ENCODE results near the gene MPND.
A peak's percentile ranks its signal among the peaks of the same experiment; 100 is the strongest.

MPND gene

DNA sequence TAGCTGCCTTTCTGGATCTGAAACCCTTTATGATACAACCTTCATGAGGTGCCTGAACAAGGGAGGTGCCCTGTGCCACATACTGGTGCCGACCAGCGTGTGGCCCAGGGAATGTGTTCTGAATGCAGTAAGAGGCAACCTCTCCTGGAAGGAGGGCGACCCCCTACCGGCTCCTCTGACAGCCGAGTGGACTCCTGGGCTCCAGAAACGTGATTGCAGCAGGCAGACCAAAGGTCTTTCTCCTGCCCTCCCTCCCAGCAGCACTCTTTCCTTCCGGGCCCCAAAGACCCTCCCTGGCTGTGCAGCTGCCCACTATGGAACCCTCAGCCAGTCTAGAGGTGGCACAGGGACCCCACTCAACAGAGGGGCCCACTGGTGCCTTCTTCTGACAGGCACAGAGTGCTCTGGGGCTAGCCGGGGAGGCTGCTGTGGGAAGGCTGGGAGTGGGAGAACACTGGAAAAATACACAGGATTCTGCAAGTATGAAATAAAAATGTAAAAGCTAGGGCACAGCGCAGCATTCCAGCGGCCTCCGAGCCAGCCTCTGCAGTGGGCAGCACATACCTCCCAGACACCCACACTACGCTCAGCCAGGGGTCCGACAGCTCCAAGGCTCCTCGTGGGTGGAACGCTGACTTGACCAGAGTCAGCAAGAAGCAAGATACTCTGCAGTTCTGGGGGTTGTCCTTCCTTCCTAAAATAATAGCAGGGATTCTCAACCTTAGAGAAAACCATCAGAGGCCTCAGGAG lies 42.1 kb downstream of the MPND start:
- no peak for DNase-seq

DNA sequence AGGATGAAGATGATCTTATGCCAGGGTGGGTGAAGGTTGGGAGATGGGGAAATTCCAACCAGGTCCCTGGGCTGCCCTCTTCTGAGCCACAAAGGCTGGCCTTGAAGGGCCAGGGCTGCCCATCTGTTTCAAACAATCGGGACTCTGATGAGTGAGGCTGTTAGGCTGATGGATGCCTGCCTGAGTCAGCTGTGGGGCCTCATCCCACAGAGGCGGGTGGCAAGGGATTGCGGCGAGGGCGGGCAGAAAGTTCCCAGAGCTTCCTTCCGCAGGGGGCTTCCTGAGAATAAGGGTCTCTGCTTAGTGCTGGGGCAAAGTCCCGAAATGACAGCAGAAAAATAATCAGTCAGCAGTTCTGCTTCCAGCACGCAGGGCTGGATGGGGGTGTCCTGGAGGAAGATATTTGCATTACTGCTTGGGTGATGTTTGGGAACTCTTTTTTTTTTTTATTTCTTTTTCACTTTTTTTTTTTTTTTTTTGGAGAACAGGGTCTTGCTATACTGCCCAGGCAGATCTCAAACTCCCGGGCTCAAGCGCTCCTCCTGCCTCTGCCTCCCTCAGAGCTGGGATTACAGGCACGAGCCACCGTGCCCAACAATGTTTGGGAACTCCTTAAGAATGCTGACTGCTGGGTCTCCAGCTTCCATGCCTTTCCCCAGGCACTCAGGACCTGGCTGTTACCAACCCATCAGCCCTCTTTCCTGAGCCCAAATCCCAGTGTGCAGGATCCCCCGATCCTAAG lies 42.9 kb downstream of the MPND start:
- no peak for DNase-seq

GRCh38 chr19:4388337-4389063 lies 45.1 kb downstream of the MPND start:
- no peak for DNase-seq

- DNase-seq = no peak
Measured at GRCh38 chr19:4389064-4389375, 45.7 kb downstream of the MPND start.

GRCh38 chr19:4389511-4390016 lies 46.2 kb downstream of the MPND start:
- no peak for DNase-seq

DNA sequence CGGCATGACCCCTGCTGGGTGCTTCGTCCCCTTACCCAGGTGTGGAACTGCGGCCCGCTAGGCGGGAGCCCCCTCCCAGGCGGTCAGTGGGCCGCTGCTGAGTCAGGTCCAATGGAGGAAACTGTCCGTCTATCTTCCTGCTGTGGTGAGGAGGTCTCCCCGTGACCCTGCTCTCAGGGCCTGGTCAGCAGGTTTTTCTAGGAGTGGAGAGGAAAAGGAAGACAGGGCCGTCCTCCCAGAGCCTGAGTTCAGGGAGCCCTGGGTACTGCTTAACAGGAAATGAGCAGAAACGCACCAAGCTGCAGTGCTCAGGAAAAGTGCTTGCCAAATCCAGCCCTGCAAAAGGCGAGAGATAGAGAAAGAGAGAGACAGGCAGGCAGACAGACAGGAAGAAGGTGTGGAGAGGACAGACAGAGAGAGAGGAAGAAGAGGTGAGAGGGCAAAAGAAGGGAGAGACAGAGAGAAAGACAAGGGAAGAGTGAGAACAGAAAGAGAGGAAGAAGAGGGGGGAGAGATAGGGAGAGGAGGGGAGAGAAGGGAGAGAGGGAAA lies 46.7 kb downstream of the MPND start:
- no peak for DNase-seq

DNA sequence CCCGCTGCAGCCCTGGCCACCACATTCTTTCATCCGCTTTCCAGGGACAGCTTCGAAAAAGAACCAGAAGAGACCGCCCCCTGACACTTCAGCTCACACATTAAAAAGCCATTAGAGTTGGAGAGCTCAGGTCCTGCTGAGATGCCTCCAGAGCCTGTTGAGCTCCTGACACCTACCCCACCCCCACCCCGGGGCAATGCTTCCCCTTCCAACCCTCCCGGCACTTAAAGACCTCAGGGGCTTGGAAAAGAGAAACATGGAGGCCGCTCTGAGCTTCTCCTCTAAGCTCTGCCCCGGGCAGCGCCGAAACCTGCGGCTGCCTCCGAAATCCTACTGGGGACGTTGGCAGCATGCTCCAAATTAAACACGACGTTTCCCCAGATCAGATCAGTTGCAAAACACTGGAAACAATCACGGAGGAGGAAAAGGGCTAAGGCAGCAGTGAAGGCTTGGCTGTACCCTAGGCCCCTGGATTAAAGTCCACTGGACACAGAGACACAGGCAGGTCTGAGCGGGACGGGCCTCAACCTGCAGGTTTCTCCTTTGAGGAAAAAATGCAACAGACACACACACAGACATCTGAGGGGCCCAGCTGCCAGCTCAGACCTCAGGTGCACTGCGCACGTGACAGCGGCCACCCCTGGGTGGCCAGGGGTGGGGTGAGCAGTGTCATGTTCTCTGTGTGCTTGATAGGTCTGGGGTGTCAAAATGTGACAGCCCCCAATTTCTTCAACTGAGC lies 47.4 kb downstream of the MPND start:
- no peak for DNase-seq

- no peak for DNase-seq
Measured at GRCh38 chr19:4391306-4391693, 47.9 kb downstream of the MPND start.

DNA sequence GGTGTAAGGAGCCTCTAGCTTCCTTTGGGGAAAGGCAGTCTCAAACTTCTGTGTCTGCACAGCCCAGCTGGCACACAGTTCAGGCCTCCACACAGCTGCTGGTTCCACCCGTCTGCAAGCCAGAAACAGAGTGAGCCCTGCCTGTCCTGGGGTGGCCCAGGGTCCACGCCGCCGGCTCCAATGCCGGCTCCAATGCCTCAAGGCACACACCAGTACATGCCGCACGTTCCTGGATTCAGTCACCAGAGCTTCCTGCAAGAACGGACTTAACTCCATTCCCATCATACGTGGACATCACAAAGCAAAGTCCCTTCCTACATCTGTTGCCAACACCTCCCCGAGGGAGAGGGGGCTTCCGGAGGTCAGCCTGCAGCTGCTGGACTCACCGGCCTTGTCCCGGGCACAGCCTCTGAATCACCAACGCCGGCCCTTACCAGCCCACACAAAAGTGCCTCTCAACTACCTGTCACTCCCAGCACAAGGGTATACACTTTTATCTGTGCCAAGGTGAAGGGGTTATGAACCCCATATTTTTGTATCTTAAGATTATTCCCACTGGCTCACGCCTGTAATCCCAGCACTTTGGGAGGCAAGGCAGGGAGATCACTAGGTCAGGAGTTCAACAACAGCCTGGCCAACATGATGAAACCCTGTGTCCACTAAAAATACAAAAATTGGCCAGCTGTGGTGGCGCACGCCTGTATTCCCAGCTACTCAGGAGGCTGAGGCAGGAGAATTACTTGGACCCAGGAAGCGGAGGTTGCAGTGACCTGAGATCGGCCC lies 48.5 kb downstream of the MPND start:
- DNase-seq = no peak

DNA sequence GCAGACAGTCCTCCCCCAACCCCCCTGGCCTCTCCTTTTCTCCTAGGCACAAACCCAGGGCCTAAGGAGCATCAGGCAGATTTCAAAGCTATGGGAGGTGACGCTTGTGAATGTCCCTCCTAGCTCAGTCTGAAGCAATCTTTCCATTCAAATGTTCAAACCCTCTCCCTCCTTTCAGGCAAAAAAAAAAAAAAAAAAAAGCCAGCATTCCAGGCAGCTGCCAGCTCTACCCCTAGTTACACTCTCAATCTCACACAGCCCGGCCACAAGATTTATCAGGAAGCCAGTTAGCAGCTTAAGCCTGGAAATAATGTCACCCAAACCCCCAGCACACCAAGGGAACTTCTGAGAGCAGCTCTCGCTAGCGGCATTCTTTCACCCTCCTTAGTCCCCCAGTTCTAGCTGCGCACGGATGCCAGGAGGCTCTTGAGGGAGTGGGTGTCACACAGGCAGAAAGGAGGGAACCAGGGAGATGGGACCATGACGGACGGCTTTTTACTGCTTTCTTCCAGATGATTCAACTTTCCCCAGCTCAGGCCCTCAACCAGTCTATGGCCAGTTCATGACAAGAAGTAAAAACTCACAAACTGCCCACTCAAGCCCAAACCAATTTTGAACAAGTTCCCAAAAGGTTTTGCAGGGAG lies 50.7 kb downstream of the MPND start:
- DNase-seq = no peak

DNA sequence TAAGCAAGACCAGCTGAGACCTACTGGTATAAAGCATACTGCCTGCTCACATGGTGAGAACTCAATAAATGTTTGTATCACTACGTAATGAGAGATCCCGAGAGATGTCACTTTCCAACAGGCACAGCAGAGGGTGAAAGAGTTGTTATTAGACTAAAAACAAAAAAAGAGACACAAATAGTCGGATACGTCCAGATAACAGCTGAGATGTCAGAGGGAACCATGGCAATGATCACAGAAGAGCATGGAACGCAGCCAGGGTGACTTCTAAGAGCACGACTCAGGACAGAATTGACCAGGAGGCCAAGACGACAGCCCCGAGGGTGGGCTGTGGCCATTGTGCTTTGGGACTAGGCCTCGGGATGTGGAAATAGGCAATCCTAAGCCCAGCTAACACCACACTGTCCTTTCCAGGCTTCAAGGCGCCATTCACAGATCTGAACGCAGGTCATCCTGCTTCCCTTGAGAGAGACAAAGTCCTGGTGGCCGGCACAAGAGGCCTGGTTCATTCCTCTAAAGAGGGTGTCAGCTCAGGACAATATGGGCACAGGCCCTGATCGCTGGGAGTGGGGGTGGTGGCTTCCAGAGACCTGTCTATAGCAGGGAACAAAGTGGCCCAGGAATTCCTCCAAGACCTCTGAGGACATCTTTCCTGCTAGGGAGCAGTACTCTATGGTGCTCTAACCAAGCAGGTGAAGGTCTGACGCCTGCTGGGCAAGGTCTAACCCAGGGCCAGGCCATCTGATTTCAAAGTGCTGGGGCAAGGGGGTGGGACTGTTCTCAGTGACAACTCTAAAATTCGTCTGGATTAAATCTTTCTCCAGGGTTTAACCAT lies 53.8 kb downstream of the MPND start:
- no peak for DNase-seq

DNA sequence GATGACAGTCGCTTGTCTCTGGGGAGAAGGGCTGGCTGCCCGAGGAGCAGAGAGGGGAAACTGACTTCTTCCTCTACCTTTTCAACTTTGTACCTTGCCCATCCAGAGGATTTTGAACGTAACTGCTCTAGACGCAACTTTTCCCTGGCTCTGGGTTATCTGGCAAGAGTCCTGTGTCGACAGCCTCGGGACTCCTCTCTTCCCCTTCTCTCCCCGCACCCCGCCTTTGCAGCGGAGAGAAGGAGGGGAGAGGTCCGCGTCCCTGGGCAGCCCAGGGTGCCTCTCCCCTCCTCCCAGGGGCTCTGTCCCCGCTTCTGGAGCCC lies 56.4 kb downstream of the MPND start:
- DNase-seq = peak; percentile 20

GRCh38 chr19:4400135-4400936 lies 57.0 kb downstream of the MPND start, which contains the start of gene SH3GL1:
SH3GL1 (minus strand) TSS chr19:4400547; CDS start chr19:4400368, 179 bp downstream.
- DNase-seq = peak; percentile 93

GRCh38 chr19:4401769-4402170 lies 58.4 kb downstream of the MPND start:
- DNase-seq = no peak

DNA sequence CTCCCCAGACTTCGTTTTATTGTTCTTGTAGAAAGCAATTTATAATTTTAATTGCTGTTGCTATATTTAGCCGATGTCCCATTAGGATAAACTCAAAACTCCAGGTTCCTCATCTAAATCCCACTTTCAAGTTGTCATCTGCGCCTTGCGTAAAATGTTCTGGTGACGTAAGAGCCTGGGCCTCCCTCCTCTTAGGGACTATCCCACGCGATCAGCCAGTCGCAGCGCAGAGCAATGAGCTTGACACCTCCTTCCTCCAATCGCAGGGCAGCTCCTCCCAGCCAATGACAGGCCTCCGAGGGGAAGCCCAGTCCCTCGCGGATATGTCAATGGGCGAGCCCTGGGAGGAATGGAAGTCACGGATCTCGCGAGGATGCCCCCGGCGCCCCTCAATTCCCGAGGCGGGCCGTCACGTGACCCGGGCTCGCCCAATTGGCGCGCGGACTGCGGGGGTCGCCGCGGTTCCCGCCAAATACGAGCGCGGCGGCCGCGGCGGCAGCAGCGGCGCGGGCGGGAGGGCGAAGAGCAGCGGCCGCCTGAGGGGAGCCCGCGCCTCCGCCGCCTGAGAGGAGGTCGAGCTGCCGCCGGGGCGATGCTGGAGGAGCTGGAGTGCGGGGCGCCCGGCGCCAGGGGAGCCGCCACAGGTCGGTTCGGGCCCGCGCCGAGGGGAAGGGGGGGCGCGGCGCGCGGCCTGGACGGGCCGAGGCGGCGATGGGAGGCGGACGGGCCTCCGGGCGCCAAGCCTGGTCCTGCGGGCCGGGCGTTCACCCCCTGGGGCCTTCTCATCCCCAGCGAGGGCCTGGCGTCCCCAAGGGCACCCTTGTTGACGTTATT lies 59.0 kb downstream of the MPND start, which contains the start of gene CHAF1A:
Gene CHAF1A (plus strand): TSS at position 470 of the 834 bp plus-strand sequence. CDS start 123 bp downstream, at position 593.
- peak; percentile 100 for DNase-seq

GRCh38 chr19:4403005-4403761 lies 59.8 kb downstream of the MPND start:
- no peak for DNase-seq

- no peak for DNase-seq
Measured at GRCh38 chr19:4405977-4406376, 62.6 kb downstream of the MPND start.

DNA sequence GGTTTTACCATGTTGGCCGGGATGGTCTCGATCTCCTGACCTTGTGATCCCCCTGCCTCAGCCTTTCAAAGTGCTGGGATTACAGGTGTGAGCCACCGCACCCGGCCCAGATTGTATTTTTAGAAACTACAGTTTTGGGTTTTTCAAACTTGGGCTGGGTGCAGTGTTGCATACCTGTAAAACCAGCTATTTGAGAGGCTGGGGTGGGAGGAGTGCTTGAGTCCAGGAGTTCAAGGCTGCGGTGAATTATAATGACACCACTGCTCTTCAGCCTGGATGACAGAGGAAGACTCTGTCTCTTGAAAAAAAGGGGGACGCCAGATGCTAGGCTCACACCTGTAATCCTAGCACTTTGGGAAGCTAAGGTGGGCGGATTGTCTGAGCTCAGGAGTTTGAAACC lies 63.3 kb downstream of the MPND start:
- DNase-seq = no peak
